ENCODE measurements around the gene SF1.
A peak's percentile ranks its signal among the peaks of the same experiment; 100 is the strongest.

SF1 gene

GRCh38 chr11:64777449-64778222, 706 bp downstream of the SF1 start:
- DNase-seq (ENCODE audit: low read depth), result peak; percentile 61

GRCh38 chr11:64776875-64777274, 1.5 kb downstream of the SF1 start:
- no peak for DNase-seq (ENCODE audit: low read depth)

GRCh38 chr11:64776425-64776824, 1.9 kb downstream of the SF1 start:
- no peak for DNase-seq (ENCODE audit: low read depth)

- DNase-seq (ENCODE audit: low read depth), result no peak
Observed at GRCh38 chr11:64774144-64774543, 4.2 kb downstream of the SF1 start.

- no peak for DNase-seq (ENCODE audit: low read depth)
Observed at GRCh38 chr11:64772303-64773018, 5.9 kb downstream of the SF1 start.

GRCh38 chr11:64771861-64772260, 6.5 kb downstream of the SF1 start:
- no peak for DNase-seq (ENCODE audit: low read depth)

- no peak for DNase-seq (ENCODE audit: low read depth)
Observed at GRCh38 chr11:64770120-64770519, 8.2 kb downstream of the SF1 start.

GRCh38 chr11:64769283-64769682, 9.1 kb downstream of the SF1 start:
- no peak for DNase-seq (ENCODE audit: low read depth)

GRCh38 chr11:64768300-64768694, 10.0 kb downstream of the SF1 start:
- DNase-seq (ENCODE audit: low read depth), result no peak

GRCh38 chr11:64767344-64768299, 10.7 kb downstream of the SF1 start:
- DNase-seq (ENCODE audit: low read depth), result peak; percentile 28

- DNase-seq (ENCODE audit: low read depth), result no peak
Observed at GRCh38 chr11:64766881-64767280, 11.5 kb downstream of the SF1 start.

- no peak for DNase-seq (ENCODE audit: low read depth)
Observed at GRCh38 chr11:64765851-64766665, 12.3 kb downstream of the SF1 start.

GRCh38 chr11:64765291-64765850, 13.0 kb downstream of the SF1 start:
- no peak for DNase-seq (ENCODE audit: low read depth)

GRCh38 chr11:64764753-64765152, 13.6 kb downstream of the SF1 start:
- no peak for DNase-seq (ENCODE audit: low read depth)

- DNase-seq (ENCODE audit: low read depth), result no peak
Observed at GRCh38 chr11:64764040-64764611, 14.2 kb downstream of the SF1 start.

GRCh38 chr11:64763526-64764039, 14.8 kb downstream of the SF1 start:
- DNase-seq (ENCODE audit: low read depth), result no peak

- DNase-seq (ENCODE audit: low read depth), result peak; percentile 23
Observed at GRCh38 chr11:64762674-64763525, 15.4 kb downstream of the SF1 start.

- no peak for DNase-seq (ENCODE audit: low read depth)
Observed at GRCh38 chr11:64762277-64762673, 16.1 kb downstream of the SF1 start.

GRCh38 chr11:64760759-64761420, 17.5 kb downstream of the SF1 start:
- no peak for DNase-seq (ENCODE audit: low read depth)

Data from stromal cell of bone marrow (primary cell).